Stimulated activated effector memory CD8-positive, alpha-beta T cell treated with anti-CD3 and anti-CD28 coated beads, Interleukin-12 subunit alpha, Interleukin-12 subunit beta, amount 100 ng/mL, for 72 hours (primary cell): ENCODE data around the gene NDRG4.

ENCODE experiments used
- ATAC-seq: fragments of 150-1000 bp; cut with Tn5 transposase; 2 replicates; pipeline ENCODE4 v1.10.0; 2021
- DNase-seq, 2 donors: peaks; one replicate each; pipeline ENCODE4 v3.0.0; 2021 to 2022; ENCODE audit warnings: low spot score in 2 of 2
- H3K27ac Mint-ChIP-seq: one replicate; pipeline ENCODE4 v1.8.0; 2022; ENCODE audit warnings: mild to moderate bottlenecking, mixed read lengths
- H3K36me3 Mint-ChIP-seq: one replicate; pipeline ENCODE4 v1.8.0; 2022; ENCODE audit warnings: mild to moderate bottlenecking, mixed read lengths
- H3K4me1 Mint-ChIP-seq: one replicate; pipeline ENCODE4 v1.8.0; 2022; ENCODE audit warnings: mixed read lengths
- H3K4me3 Mint-ChIP-seq: one replicate; pipeline ENCODE4 v1.8.0; 2022; ENCODE audit warnings: mild to moderate bottlenecking, mixed read lengths
- H3K9me3 Mint-ChIP-seq: one replicate; pipeline ENCODE4 v1.8.0; 2022; ENCODE audit warnings: mixed read lengths

The NDRG4 gene

GRCh38 chr16:58532414-58532813, 32.5 kb downstream of the NDRG4 start:
- DNase-seq (no peak), ATAC-seq (no peak)
- Mint-ChIP-seq H3K4me3 (no peak overlapping the region), H3K27ac (peak overlapping the region; percentile 29), H3K9me3 (no peaks in the 10 kb centered on the region), H3K4me1 (peaks cover 7% of the 10 kb centered on the region), H3K36me3 (peaks cover 100% of the 10 kb centered on the region)

- ATAC-seq (no peak), DNase-seq (no peak)
- Mint-ChIP-seq H3K9me3 (no peaks in the 10 kb centered on the region), H3K4me1 (peaks cover 8% of the 10 kb centered on the region), H3K4me3 (no peak overlapping the region), H3K36me3 (peaks cover 100% of the 10 kb centered on the region), H3K27ac (peak overlapping the region; percentile 29)
Observed at GRCh38 chr16:58533751-58534470, 34.0 kb downstream of the NDRG4 start.

- no peak for ATAC-seq
- Mint-ChIP-seq H3K27ac (peak overlapping the region; percentile 43), H3K9me3 (no peaks in the 10 kb centered on the region), H3K36me3 (peaks cover 100% of the 10 kb centered on the region), H3K4me1 (peaks cover 8% of the 10 kb centered on the region), H3K4me3 (no peak overlapping the region)
- no peak for DNase-seq
Observed at GRCh38 chr16:58535100-58535499, 35.2 kb downstream of the NDRG4 start.

DNA sequence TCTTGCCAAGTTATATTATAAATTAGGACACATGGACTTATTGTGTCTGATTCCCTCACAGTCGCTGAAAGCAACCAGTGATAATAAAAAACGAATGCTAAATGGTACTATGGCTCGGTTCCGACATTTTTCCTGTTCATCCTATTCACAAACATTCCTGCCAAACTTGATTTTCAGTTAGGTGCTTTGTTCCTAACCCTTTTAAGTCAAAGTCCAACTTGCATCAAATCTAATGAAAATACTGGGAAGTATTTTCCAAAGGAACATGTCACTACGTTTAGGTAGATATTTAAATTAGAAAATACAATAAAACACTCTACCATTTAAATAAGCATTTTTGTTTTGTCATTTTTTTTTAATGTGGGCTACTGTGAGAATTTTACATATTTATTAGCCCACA, 36.3 kb downstream of the NDRG4 start:
- peaks cover 8% of the 10 kb centered on the region for H3K4me1 Mint-ChIP-seq
- H3K9me3 Mint-ChIP-seq: no peaks in the 10 kb centered on the region
- H3K36me3 Mint-ChIP-seq: peaks cover 100% of the 10 kb centered on the region
- ATAC-seq: no peak
- H3K4me3 Mint-ChIP-seq: no peak overlapping the region
- no peak overlapping the region for H3K27ac Mint-ChIP-seq
- DNase-seq: no peak

GRCh38 chr16:58537124-58537906, 37.4 kb downstream of the NDRG4 start:
- peaks cover 8% of the 10 kb centered on the region for H3K4me1 Mint-ChIP-seq

GRCh38 chr16:58541711-58542110, 41.8 kb downstream of the NDRG4 start:
- Mint-ChIP-seq H3K36me3 (peaks cover 100% of the 10 kb centered on the region), H3K27ac (no peak overlapping the region), H3K4me1 (peaks cover 8% of the 10 kb centered on the region), H3K9me3 (no peaks in the 10 kb centered on the region), H3K4me3 (no peak overlapping the region)
- ATAC-seq (no peak), DNase-seq (no peak)

More at GRCh38 chr16:58537124-58537906, 37.4 kb downstream of the NDRG4 start:
- H3K9me3 Mint-ChIP-seq: no peaks in the 10 kb centered on the region
- DNase-seq (no peak), ATAC-seq (peak; percentile 89)
- H3K36me3 Mint-ChIP-seq: peaks cover 100% of the 10 kb centered on the region
- no peak overlapping the region for H3K4me3 Mint-ChIP-seq
- H3K27ac Mint-ChIP-seq: no peak overlapping the region

DNA sequence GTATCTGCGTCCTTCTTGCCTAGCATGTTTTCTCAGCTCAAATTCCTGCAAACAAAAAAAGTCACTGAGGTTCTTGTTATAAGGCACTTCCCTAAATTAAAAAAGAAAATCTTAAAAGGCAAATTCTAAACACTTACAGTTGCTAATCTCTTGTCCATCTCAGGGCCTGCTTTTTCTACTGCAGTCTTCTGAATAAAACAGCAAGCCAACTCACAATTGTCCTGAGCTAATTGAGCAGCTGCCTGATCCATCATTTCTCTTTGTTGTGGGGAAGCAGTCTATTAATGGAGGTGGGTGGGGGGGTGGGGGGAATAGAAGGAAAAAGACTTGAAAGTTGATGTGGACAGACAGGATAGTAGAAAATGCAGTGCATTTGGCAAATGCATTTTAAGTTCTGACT, 42.3 kb downstream of the NDRG4 start:
- no peak for ATAC-seq
- DNase-seq: no peak
- H3K4me3 Mint-ChIP-seq: no peak overlapping the region
- H3K36me3 Mint-ChIP-seq: peaks cover 100% of the 10 kb centered on the region
- H3K9me3 Mint-ChIP-seq: no peaks in the 10 kb centered on the region
- H3K4me1 Mint-ChIP-seq: peaks cover 2% of the 10 kb centered on the region
- H3K27ac Mint-ChIP-seq: peak overlapping the region; percentile 23

DNA sequence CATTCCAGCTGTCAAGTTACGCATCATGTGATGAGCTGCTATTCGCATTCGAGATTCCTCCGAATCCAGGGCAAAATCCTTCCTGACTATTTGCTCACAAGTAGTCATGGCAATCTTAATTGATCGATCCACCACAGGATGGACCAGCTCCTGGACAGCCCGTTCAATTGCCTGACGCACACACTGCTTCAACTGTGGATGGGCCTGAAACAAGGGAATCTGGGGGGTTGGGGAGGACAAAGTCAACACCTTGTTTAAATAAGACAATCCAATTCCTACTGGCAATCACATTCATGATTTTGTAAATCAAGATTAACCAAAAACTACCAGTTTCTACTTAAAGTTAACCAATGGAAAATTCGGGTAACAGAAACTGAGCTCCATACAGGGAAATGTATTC, 43.7 kb downstream of the NDRG4 start:
- H3K4me1 Mint-ChIP-seq: no peaks in the 10 kb centered on the region
- no peak overlapping the region for H3K27ac Mint-ChIP-seq
- ATAC-seq: no peak
- no peaks in the 10 kb centered on the region for H3K9me3 Mint-ChIP-seq
- no peak for DNase-seq
- H3K4me3 Mint-ChIP-seq: no peak overlapping the region
- H3K36me3 Mint-ChIP-seq: peaks cover 100% of the 10 kb centered on the region

- DNase-seq (no peak), ATAC-seq (no peak)
- H3K36me3 Mint-ChIP-seq: peaks cover 100% of the 10 kb centered on the region
- no peaks in the 10 kb centered on the region for H3K9me3 Mint-ChIP-seq
- H3K27ac Mint-ChIP-seq: no peak overlapping the region
- no peak overlapping the region for H3K4me3 Mint-ChIP-seq
- no peaks in the 10 kb centered on the region for H3K4me1 Mint-ChIP-seq
Observed at GRCh38 chr16:58548378-58548777, 48.4 kb downstream of the NDRG4 start.

GRCh38 chr16:58551496-58551895, 51.6 kb downstream of the NDRG4 start:
- no peak overlapping the region for H3K4me3 Mint-ChIP-seq
- H3K27ac Mint-ChIP-seq: no peak overlapping the region
- peaks cover 100% of the 10 kb centered on the region for H3K36me3 Mint-ChIP-seq
- no peaks in the 10 kb centered on the region for H3K9me3 Mint-ChIP-seq
- H3K4me1 Mint-ChIP-seq: no peaks in the 10 kb centered on the region
- DNase-seq (no peak), ATAC-seq (no peak)

GRCh38 chr16:58556678-58557077, 56.7 kb downstream of the NDRG4 start:
- Mint-ChIP-seq H3K4me3 (no peak overlapping the region), H3K27ac (peak overlapping the region; percentile 17), H3K4me1 (no peaks in the 10 kb centered on the region), H3K36me3 (peaks cover 99% of the 10 kb centered on the region), H3K9me3 (no peaks in the 10 kb centered on the region)
- DNase-seq (no peak), ATAC-seq (no peak)
